AG08396 (cell line): ENCODE measurements around the gene FAM168B.
A peak's percentile ranks its signal among the peaks of the same experiment; 100 is the strongest.
"Not testable (repeated sequence)": the region's sequence is repeated elsewhere in the genome, so short reads cannot be mapped to it uniquely, and the experiment has no call there.

Experiments
- DNase-seq: peaks from one replicate; pipeline ENCODE4 v3.0.0; 2012; ENCODE audit warnings: low spot score, mixed read lengths

FAM168B gene

GRCh38 chr2:131093006-131093695 is at the start of gene FAM168B:
Gene FAM168B, minus strand, starts transcription at chr2:131093460. Its CDS starts 10,814 bp downstream, at chr2:131082646.
- peak; percentile 96 for DNase-seq

GRCh38 chr2:131142849-131143248 is 49.6 kb upstream of the FAM168B start:
- no peak for DNase-seq

GRCh38 chr2:131140581-131140980 is 47.3 kb upstream of the FAM168B start:
- no peak for DNase-seq

- DNase-seq, result no peak
Observed at GRCh38 chr2:131132729-131133128, 39.5 kb upstream of the FAM168B start.

GRCh38 chr2:131130298-131130596 is 37.0 kb upstream of the FAM168B start:
- no peak for DNase-seq

GRCh38 chr2:131127981-131128380 is 34.7 kb upstream of the FAM168B start:
- no peak for DNase-seq

GRCh38 chr2:131127076-131127475 is 33.8 kb upstream of the FAM168B start:
- no peak for DNase-seq

- no peak for DNase-seq
Observed at GRCh38 chr2:131126436-131126835, 33.2 kb upstream of the FAM168B start.

- no peak for DNase-seq
Observed at GRCh38 chr2:131125195-131125757, 32.0 kb upstream of the FAM168B start.

- DNase-seq, result no peak
Observed at GRCh38 chr2:131123192-131123591, 29.9 kb upstream of the FAM168B start.

GRCh38 chr2:131122496-131122895 is 29.2 kb upstream of the FAM168B start:
- no peak for DNase-seq

GRCh38 chr2:131121464-131121863 is 28.2 kb upstream of the FAM168B start:
- no peak for DNase-seq

- no peak for DNase-seq
Observed at GRCh38 chr2:131120815-131121317, 27.6 kb upstream of the FAM168B start.

- DNase-seq, result no peak
Observed at GRCh38 chr2:131115752-131116151, 22.5 kb upstream of the FAM168B start.

- DNase-seq, result not testable (repeated sequence)
Observed at GRCh38 chr2:131114950-131115349, 21.7 kb upstream of the FAM168B start.

GRCh38 chr2:131113566-131114227 is 20.4 kb upstream of the FAM168B start:
- no peak for DNase-seq

- DNase-seq, result no peak
Observed at GRCh38 chr2:131112529-131112928, 19.3 kb upstream of the FAM168B start.

- peak; percentile 66 for DNase-seq
Observed at GRCh38 chr2:131105950-131106801, 12.9 kb upstream of the FAM168B start.

GRCh38 chr2:131105156-131105949 is 12.1 kb upstream of the FAM168B start, which contains the start of gene PLEKHB2:
Gene PLEKHB2, plus strand, starts transcription at chr2:131105336. Its CDS starts 15,606 bp downstream, at chr2:131120942.
- peak; percentile 97 for DNase-seq

GRCh38 chr2:131104487-131105155 is 11.4 kb upstream of the FAM168B start:
- DNase-seq, result peak; percentile 73

GRCh38 chr2:131103165-131103564 is 9.9 kb upstream of the FAM168B start:
- no peak for DNase-seq
